Duodenal mucosa (tissue), 2 donors: ENCODE data around the gene FEV.

Source experiments
- H3K27ac ChIP-seq: one replicate; pipeline ENCODE4 v1.7.0; 2013; ENCODE audit warnings: low read depth, low read length
- H3K27me3 ChIP-seq, 2 donors: one replicate each; pipeline ENCODE4 v1.7.0; 2013; ENCODE audit warnings: low read length in 2 of 2, control low read depth in 1 of 2; ENCODE audit not compliant: insufficient read depth in 2 of 2, control insufficient read depth in 1 of 2
- H3K36me3 ChIP-seq, 2 donors: one replicate each; pipeline ENCODE4 v1.7.0; 2013; ENCODE audit warnings: low read length in 2 of 2, control low read depth in 1 of 2; ENCODE audit not compliant: insufficient read depth in 2 of 2, control insufficient read depth in 1 of 2
- H3K4me1 ChIP-seq, 2 donors: one replicate each; pipeline ENCODE4 v1.7.0; 2013; ENCODE audit warnings: low read length in 2 of 2, control low read depth in 1 of 2; ENCODE audit not compliant: insufficient read depth in 2 of 2, control insufficient read depth in 1 of 2
- H3K4me3 ChIP-seq, 2 donors: one replicate each; pipeline ENCODE4 v1.7.0; 2013; ENCODE audit warnings: low read length in 2 of 2, low read depth in 1 of 2
- H3K9ac ChIP-seq, 2 donors: one replicate each; pipeline ENCODE4 v1.7.0; 2013; ENCODE audit warnings: low read length in 2 of 2, low read depth in 1 of 2
- H3K9me3 ChIP-seq, 2 donors: one replicate each; pipeline ENCODE4 v1.7.0; 2013; ENCODE audit warnings: low read length in 2 of 2, control low read depth in 1 of 2; ENCODE audit not compliant: control insufficient read depth in 1 of 2

Gene FEV

DNA sequence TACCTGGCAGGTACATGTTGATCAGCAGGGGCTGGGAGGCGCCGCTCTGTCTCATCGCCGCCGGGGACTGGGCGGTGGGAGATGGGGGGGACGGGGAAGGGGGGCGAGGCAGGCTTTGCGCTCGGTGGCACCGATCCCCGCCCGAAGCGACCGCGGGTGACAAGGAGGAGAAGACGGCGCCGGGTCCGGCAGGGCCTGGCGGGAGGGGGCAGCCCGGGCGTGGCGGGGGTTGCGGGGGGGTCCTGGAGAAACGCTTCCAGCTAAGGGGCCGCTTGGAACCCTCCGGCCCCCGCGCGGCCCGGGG lies at the start of gene FEV:
FEV (minus strand) TSS at position 164 of the 304 bp plus-strand sequence; CDS start at position 55, 109 bp downstream.
- Histone ChIP-seq H3K9ac (no peak within 1 kb of the TSS), H3K36me3 (no peaks in the 10 kb centered on the region), H3K4me3 (peak within 1 kb of the TSS; percentile 16 to 20), H3K4me1 (peaks cover 8 to 26% of the 10 kb centered on the region in 2 donors), H3K9me3 (no peaks in the 10 kb centered on the region), H3K27me3 (peaks cover 77 to 84% of the 10 kb centered on the region in 2 donors), H3K27ac (no peak within 1 kb of the TSS)

DNA sequence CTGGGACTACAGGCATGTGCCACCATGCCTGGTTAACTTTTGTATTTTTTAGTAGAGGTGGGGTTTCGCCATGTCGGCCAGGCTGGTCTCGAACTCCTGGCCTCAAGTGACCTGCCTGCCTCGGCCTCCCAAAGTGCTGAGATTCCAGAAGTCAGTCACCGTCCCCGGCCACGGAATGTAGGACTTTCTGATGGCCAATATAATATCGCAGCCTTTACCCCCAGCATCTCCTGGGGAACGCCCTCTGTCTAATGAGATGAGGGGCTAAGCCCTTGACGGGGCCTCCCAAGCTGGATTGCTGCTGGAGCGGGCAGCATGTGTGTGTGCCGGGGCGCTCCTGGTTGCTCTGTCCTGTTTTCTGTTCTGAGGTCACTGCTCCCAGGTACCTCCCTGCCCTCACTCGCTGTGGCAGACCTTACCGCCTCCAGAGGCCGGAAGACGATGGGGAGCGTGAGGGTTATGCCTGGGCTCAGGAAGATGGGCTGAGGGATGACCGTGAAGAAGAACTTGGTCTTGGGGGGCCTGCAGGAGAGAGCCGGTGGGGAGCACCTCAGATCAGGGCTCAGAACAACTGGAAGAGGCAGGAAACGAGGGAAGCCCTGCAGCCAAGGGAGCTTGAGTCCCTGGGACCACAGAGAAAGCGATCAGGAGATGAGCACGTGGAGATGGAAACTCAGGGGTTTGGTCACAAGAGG lies 47.2 kb upstream of the FEV start:
- Histone ChIP-seq H3K27ac (no peak overlapping the region), H3K36me3 (no peaks in the 10 kb centered on the region), H3K27me3 (peaks cover 0 to 5% of the 10 kb centered on the region in 2 donors), H3K4me3 (no peak overlapping the region), H3K4me1 (no peaks in the 10 kb centered on the region), H3K9me3 (no peaks in the 10 kb centered on the region), H3K9ac (no peak overlapping the region)

GRCh38 chr2:219031005-219031738 lies 46.2 kb upstream of the FEV start:
- H3K9me3 ChIP-seq: no peaks in the 10 kb centered on the region
- H3K27ac ChIP-seq: no peak overlapping the region
- H3K27me3 ChIP-seq: peaks cover 0 to 5% of the 10 kb centered on the region in 2 donors
- H3K36me3 ChIP-seq: no peaks in the 10 kb centered on the region
- no peak overlapping the region for H3K4me3 ChIP-seq
- H3K4me1 ChIP-seq: no peaks in the 10 kb centered on the region
- H3K9ac ChIP-seq: no peak overlapping the region

- no peaks in the 10 kb centered on the region for H3K9me3 ChIP-seq
- no peaks in the 10 kb centered on the region for H3K27me3 ChIP-seq
- H3K9ac ChIP-seq: no peak overlapping the region
- no peak overlapping the region for H3K27ac ChIP-seq
- no peak overlapping the region for H3K4me3 ChIP-seq
- H3K4me1 ChIP-seq: no peaks in the 10 kb centered on the region
- no peaks in the 10 kb centered on the region for H3K36me3 ChIP-seq
Observed at GRCh38 chr2:219030177-219030940, 45.4 kb upstream of the FEV start.

DNA sequence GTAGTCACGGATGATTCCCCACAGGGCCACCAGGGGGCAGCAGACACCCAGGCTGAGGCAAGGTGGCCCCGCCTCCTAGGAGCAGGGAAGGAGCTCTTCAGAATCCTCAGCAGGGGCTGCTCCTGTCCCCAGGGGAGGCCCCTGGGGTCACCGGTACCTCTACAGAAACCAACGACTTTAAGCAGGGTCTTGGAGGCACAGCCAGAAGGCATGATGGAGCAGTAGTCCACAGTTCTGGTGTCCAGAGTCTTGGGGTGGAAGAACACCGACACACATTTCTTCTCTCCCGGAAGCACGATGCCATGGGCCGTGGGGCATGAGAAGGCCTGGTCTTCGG lies 44.8 kb upstream of the FEV start:
- H3K27ac ChIP-seq: no peak overlapping the region
- H3K9me3 ChIP-seq: no peaks in the 10 kb centered on the region
- H3K4me3 ChIP-seq: no peak overlapping the region
- H3K9ac ChIP-seq: no peak overlapping the region
- H3K36me3 ChIP-seq: no peaks in the 10 kb centered on the region
- no peaks in the 10 kb centered on the region for H3K4me1 ChIP-seq
- no peaks in the 10 kb centered on the region for H3K27me3 ChIP-seq

DNA sequence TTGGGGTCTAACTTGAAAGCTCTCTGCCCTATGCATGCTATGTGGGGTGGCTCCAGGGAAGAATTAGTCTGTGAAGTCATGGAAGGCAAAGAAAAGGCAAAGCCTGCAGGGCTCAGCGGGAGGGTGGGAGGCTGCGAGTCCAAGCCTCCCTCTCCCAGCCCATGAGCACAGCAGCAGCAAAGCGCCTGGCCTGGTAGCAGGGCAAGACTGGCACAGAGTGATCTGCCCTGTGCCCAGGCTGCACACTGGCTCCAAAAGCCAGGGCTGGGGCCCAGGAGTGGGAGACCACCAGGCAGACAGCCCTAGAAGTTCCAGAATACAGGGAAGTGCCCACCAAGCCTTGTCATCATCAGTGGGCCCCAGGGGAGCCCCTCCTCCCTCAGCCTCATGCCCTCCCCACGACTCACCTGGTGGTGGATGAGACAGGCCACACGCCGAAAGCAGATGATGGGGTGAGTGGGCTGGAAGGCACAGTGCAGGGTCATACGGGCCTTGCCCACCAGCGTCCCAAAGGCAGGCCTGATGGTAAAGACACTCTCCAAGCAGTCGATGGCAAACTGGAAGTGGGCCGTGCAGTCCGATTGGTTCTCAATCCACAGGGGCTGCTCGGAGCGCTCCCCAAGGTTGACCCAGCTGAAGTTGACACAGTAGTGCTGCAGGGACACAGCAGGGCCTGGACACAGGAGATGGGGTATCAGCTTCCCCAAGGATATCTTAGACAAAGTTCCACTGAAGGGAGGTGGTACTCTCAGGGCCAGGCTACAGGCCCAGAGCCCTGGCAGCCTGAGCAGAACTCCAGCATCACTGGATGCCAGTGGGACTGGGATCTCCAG lies 44.2 kb upstream of the FEV start:
- no peak overlapping the region for H3K9ac ChIP-seq
- no peaks in the 10 kb centered on the region for H3K36me3 ChIP-seq
- H3K9me3 ChIP-seq: no peaks in the 10 kb centered on the region
- H3K27me3 ChIP-seq: no peaks in the 10 kb centered on the region
- no peaks in the 10 kb centered on the region for H3K4me1 ChIP-seq
- H3K4me3 ChIP-seq: no peak overlapping the region
- H3K27ac ChIP-seq: no peak overlapping the region

- Histone ChIP-seq H3K27ac (no peak overlapping the region), H3K9me3 (no peaks in the 10 kb centered on the region), H3K4me3 (no peak overlapping the region), H3K9ac (no peak overlapping the region), H3K4me1 (no peaks in the 10 kb centered on the region), H3K36me3 (no peaks in the 10 kb centered on the region), H3K27me3 (no peaks in the 10 kb centered on the region)
Observed at GRCh38 chr2:219028141-219028540, 43.2 kb upstream of the FEV start.

DNA sequence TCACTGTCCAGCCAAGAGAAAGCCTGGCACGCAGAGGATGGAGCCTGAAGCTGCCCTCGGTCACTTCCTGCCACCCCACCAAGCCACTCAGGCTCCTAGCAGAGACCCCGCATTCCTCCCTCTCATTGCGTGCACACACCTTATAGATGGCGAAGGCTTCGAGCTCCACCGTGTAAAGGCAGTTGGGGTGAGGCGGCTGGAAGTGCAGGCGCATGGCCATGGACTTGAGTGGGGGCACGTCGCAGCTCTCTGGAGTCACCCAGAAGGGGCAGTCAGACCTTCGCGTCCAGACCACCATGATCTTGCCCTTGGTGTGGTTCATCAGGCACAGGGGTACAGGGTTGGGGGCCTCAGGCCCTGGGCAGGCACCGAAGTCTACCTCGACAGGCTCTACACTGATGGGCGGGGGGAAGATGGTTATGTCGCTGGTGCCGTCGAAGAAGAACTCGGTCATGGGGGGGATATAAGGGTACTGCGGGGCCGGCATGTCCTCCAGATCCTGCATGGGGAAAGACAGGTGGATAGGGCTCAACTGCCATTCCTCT lies 42.6 kb upstream of the FEV start:
- no peaks in the 10 kb centered on the region for H3K4me1 ChIP-seq
- no peaks in the 10 kb centered on the region for H3K9me3 ChIP-seq

GRCh38 chr2:219026946-219027345 lies 42.0 kb upstream of the FEV start:
- H3K4me3 ChIP-seq: no peak overlapping the region
- H3K9ac ChIP-seq: no peak overlapping the region
- H3K36me3 ChIP-seq: no peaks in the 10 kb centered on the region
- H3K27ac ChIP-seq: no peak overlapping the region
- H3K27me3 ChIP-seq: no peaks in the 10 kb centered on the region
- no peaks in the 10 kb centered on the region for H3K9me3 ChIP-seq
- no peaks in the 10 kb centered on the region for H3K4me1 ChIP-seq

More for the DNA sequence above, 42.6 kb upstream of the FEV start:
- no peak overlapping the region for H3K4me3 ChIP-seq
- H3K27me3 ChIP-seq: no peaks in the 10 kb centered on the region
- no peak overlapping the region for H3K9ac ChIP-seq
- H3K27ac ChIP-seq: no peak overlapping the region
- H3K36me3 ChIP-seq: no peaks in the 10 kb centered on the region
